Activated T-cell treated with anti-CD3 and anti-CD28 coated beads, Interleukin-2, amount 50 U/mL, for 72 hours (primary cell): ENCODE data around the gene OR10H1. TPM values are rescaled to one million over a fixed set of nuclear protein-coding genes. Genes with fewer than 3 reads are reported as not detected.
"Not testable (repeated sequence)": the region's sequence is repeated elsewhere in the genome, so short reads cannot be mapped to it uniquely, and the experiment has no call there.

ENCODE experiments used
- ATAC-seq, 2 donors: fragments of 150-1000 bp; cut with Tn5 transposase; replicated peaks in 1 of 2; 2 replicates each; pipeline ENCODE4 v1.10.0; 2021; ENCODE audit warnings: moderate library complexity in 2 of 2, mild to moderate bottlenecking in 1 of 2
- DNase-seq, 2 donors: peaks; one replicate each; pipeline ENCODE4 v3.0.0; 2021 to 2022; ENCODE audit warnings: mixed read lengths in 1 of 2
- H3K27ac Mint-ChIP-seq: one replicate; pipeline ENCODE4 v1.8.0; 2022; ENCODE audit warnings: mild to moderate bottlenecking, moderate library complexity, mixed read lengths
- H3K27me3 Mint-ChIP-seq: one replicate; pipeline ENCODE4 v1.8.0; 2022; ENCODE audit warnings: low read depth, mixed read lengths
- H3K36me3 Mint-ChIP-seq, 2 donors: one replicate each; pipeline ENCODE4 v1.8.0; 2022; ENCODE audit warnings: mixed read lengths in 2 of 2, mild to moderate bottlenecking in 1 of 2; ENCODE audit not compliant: insufficient read depth in 2 of 2
- H3K4me1 Mint-ChIP-seq: one replicate; pipeline ENCODE4 v1.8.0; 2022; ENCODE audit warnings: low read depth, mixed read lengths
- H3K4me3 Mint-ChIP-seq, 2 donors: one replicate each; pipeline ENCODE4 v1.8.0; 2022; ENCODE audit warnings: mild to moderate bottlenecking in 2 of 2, mixed read lengths in 2 of 2, moderate library complexity in 2 of 2
- H3K9me3 Mint-ChIP-seq, 2 donors: one replicate each; pipeline ENCODE4 v1.8.0; 2022; ENCODE audit warnings: mixed read lengths in 2 of 2
- total RNA-seq, 2 donors: library from RNA; stranded (reverse); gene quantifications; one replicate each; pipeline ENCODE4 v1.2.3, GENCODE V29; 2022

OR10H1 gene
- total RNA-seq, result under 1 TPM in 1 of 2 donors, not detected in 1; 0.07 TPM

DNA sequence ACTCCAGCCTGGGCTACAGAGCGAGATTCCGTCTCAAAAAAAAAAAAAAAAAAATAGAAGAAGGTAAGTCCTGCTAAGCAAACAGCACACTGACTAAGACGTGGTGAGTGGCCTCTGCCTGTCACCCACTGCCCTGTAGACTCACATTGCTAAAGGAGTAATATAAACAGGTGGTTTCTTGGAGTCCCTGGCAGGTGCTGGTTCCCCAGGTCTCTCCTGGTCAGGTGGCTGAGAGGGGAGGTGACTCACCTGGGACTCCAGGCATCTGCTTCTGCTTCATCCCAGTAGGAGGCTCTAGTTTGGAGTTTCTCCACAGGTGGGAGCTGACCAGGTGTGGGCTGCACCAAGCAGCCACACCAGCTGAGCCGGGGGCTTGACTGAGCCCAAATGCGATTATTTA lies at the start of gene OR10H1:
Gene OR10H1 (minus strand): TSS at position 359 of the 400 bp plus-strand sequence. CDS start 7,627 bp downstream, outside the sequence.
- Mint-ChIP-seq H3K36me3 (no peaks in the 10 kb centered on the region), H3K4me1 (peaks cover 9% of the 10 kb centered on the region), H3K9me3 (no peaks in the 10 kb centered on the region), H3K4me3 (no peak within 1 kb of the TSS), H3K27ac (no peak within 1 kb of the TSS), H3K27me3 (peaks cover 23% of the 10 kb centered on the region)
- DNase-seq, result no peak
- no peak for ATAC-seq

DNA sequence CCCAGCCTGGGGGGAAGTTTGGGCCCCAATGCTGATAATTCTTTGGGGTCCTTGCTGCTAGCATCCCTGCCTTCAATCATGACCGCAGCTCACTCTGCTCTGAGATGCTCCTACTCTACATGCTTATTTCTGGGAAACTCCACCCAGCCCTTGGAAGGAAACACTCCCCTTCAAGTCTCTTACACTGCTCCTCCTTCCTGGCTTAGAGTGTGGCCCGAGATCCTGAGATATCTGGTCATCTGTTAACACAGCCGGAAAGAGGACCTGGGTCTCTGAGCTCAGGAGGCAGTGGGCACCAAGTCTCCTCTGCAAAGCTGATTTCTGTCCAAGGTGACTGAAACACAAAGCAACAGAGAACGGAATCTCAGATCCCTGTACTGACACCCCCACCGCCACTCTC lies 49.4 kb upstream of the OR10H1 start:
- Mint-ChIP-seq H3K36me3 (no peaks in the 10 kb centered on the region), H3K4me1 (peaks cover 6% of the 10 kb centered on the region), H3K9me3 (no peaks in the 10 kb centered on the region), H3K4me3 (no peak overlapping the region), H3K27ac (no peak overlapping the region), H3K27me3 (no peaks in the 10 kb centered on the region)
- ATAC-seq, result no peak
- no peak for DNase-seq

- ATAC-seq (no peak), DNase-seq (no peak)
- no peak overlapping the region for H3K4me3 Mint-ChIP-seq
- no peaks in the 10 kb centered on the region for H3K4me1 Mint-ChIP-seq
- H3K9me3 Mint-ChIP-seq, result no peaks in the 10 kb centered on the region
- no peak overlapping the region for H3K27ac Mint-ChIP-seq
- no peaks in the 10 kb centered on the region for H3K27me3 Mint-ChIP-seq
- no peaks in the 10 kb centered on the region for H3K36me3 Mint-ChIP-seq
Measured at GRCh38 chr19:15863272-15863671, 47.8 kb upstream of the OR10H1 start.

DNA sequence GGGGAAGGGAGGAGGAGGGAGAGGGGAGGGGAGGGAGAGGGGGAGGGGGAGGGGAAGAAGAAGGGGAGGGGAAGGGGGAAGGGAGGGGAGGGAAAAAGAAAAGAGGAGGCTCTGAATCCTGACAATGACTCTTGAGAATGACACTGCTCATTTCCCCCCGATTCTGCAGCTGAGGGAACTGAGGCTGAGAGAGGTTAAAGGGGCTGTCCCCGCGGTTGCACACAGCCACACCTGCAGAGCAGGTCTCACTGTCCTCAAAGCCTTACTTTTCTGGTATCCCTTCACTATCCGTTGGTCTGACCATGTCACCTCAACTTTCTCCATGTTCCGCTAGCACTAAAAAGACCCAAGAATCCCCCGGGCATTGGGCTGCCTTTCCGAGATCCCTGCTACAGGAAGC lies 47.0 kb upstream of the OR10H1 start:
- Mint-ChIP-seq H3K27ac (no peak overlapping the region), H3K9me3 (no peaks in the 10 kb centered on the region), H3K4me1 (no peaks in the 10 kb centered on the region), H3K27me3 (no peaks in the 10 kb centered on the region), H3K36me3 (no peaks in the 10 kb centered on the region), H3K4me3 (no peak overlapping the region)
- no peak for ATAC-seq
- DNase-seq, result no peak

DNA sequence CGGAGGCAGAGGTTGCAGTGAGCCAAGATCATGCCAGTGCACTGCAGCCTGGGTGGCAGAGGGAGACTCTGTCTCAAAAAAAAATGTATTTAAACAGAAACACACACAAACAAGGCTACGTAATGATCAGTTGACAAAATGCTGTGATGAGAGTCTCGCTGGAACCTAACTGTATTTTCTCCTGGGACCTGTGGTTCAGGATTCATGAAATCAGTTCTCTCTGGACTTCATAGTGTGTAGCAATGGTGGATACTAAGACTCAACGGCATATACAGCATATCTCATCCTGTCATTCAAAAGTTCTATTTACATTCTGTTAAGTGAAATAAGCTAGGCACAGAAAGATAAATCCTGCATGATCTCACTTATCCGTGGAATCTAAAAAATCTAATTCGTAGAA lies 45.1 kb upstream of the OR10H1 start:
- no peaks in the 10 kb centered on the region for H3K9me3 Mint-ChIP-seq
- DNase-seq, result no peak
- H3K4me1 Mint-ChIP-seq, result no peaks in the 10 kb centered on the region
- no peak overlapping the region for H3K27ac Mint-ChIP-seq
- H3K4me3 Mint-ChIP-seq, result no peak overlapping the region
- no peak for ATAC-seq
- H3K27me3 Mint-ChIP-seq, result no peaks in the 10 kb centered on the region
- no peaks in the 10 kb centered on the region for H3K36me3 Mint-ChIP-seq

DNA sequence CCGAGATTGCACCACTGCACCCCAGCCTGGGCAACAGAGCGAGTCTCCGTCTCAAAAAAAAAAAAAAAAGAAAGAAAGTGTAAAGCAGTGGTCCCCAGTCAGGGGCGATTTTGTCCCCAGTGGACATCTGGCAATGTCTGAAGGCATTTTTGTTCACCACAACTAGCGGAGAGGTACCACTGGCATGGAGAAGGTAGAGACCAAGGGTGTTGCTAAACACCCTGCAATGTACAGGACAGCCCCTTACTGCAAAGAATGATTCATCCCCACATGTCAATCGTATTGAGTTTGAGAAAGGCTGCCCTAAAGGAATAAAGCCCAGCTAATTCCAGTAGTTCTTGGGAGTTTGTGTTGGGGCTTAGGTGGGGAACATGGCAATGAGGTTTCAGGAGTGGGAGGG lies 43.7 kb upstream of the OR10H1 start:
- H3K36me3 Mint-ChIP-seq, result no peaks in the 10 kb centered on the region
- no peak overlapping the region for H3K27ac Mint-ChIP-seq
- no peak for ATAC-seq
- no peaks in the 10 kb centered on the region for H3K27me3 Mint-ChIP-seq
- no peaks in the 10 kb centered on the region for H3K9me3 Mint-ChIP-seq
- no peak overlapping the region for H3K4me3 Mint-ChIP-seq
- H3K4me1 Mint-ChIP-seq, result no peaks in the 10 kb centered on the region
- no peak for DNase-seq

DNA sequence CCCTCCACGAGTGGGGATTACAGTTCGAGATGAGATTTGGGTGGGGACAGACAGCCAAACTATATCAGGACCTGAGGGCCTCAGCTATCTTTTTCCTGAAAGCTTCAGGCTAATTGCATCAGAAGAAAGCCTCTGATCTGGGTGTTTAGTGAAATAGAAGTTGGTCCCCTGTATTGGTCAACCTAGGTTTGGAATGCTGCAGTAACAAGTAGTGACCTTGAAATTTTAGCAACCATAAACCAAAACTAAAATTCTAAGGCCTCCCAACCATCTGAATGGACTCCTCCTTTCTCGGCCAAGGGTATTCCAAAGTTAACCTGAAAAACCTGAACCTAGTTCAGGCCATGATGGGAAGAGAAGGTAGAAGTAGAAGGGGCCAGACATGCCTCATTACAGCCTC lies 34.9 kb upstream of the OR10H1 start:
- H3K27ac Mint-ChIP-seq, result no peak overlapping the region
- H3K27me3 Mint-ChIP-seq, result no peaks in the 10 kb centered on the region
- DNase-seq, result no peak
- H3K9me3 Mint-ChIP-seq, result no peaks in the 10 kb centered on the region
- H3K4me3 Mint-ChIP-seq, result no peak overlapping the region
- ATAC-seq, result no peak
- no peaks in the 10 kb centered on the region for H3K36me3 Mint-ChIP-seq
- H3K4me1 Mint-ChIP-seq, result peaks cover under 1% of the 10 kb centered on the region

DNA sequence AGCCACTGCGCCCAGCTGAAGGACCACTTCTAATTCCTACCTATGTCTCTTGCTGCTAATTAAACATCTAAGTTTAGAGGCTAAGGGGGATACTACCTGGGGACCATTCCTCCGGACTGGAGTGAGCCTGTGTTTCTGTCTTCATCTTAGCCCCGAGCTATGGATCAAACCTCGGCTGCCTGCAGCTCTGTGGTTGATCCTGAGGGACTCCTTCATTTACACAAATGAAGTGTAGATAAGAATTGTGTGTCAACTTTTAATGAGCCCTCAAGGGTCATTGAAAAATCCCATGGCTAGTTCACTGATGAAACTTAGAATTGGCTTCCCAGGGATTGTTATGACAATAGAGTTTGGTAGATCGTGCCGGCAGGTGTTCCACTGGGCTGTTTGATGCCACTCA lies 31.5 kb upstream of the OR10H1 start:
- H3K9me3 Mint-ChIP-seq, result no peaks in the 10 kb centered on the region
- no peak for DNase-seq
- no peaks in the 10 kb centered on the region for H3K27me3 Mint-ChIP-seq
- no peak overlapping the region for H3K27ac Mint-ChIP-seq
- no peak overlapping the region for H3K4me3 Mint-ChIP-seq
- peaks cover 22% of the 10 kb centered on the region for H3K4me1 Mint-ChIP-seq
- no peaks in the 10 kb centered on the region for H3K36me3 Mint-ChIP-seq
- ATAC-seq, result no peak

- not testable (repeated sequence) for H3K4me3 Mint-ChIP-seq, H3K27ac Mint-ChIP-seq, H3K36me3 Mint-ChIP-seq, H3K9me3 Mint-ChIP-seq, ATAC-seq, H3K27me3 Mint-ChIP-seq, DNase-seq
- H3K4me1 Mint-ChIP-seq, result peaks cover 27% of the 10 kb centered on the region
Measured at GRCh38 chr19:15843894-15844222, 28.4 kb upstream of the OR10H1 start.

DNA sequence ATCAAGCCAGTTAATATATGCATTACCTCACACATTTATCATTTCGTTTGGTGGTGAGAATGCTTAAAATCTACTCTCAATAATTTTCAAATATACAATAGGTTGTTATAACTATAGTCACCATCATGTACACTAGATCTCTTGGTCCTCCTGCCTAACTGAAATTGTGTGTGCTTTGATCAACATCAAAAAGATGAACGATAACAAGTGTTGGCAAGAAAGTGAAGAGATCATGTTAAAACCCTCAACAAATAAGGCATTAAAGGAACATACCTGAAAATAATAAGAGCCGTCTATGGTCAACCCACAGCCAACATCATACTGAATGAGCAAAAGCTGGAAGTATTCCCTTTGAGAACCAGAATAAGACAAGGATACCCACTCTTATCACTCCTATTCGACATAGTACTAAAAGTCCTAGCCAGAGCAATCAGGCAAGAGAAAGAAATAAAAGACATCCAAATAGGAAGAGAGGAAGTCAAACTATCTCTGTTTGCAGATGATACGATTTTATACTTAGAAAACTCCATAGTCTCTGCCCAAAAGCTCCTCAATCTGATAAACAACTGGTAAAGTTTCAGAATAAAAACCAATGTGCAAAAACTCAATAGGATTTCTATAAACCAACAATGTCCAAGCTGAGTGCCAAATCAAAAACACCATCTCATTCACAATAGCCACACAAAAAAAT lies 27.9 kb upstream of the OR10H1 start:
- Mint-ChIP-seq H3K4me3 (peak overlapping the region in 1 of 2 donors; percentile 34), H3K4me1 (peaks cover 27% of the 10 kb centered on the region), H3K36me3 (no peaks in the 10 kb centered on the region), H3K27ac (no peak overlapping the region), H3K27me3 (no peaks in the 10 kb centered on the region), H3K9me3 (no peaks in the 10 kb centered on the region)
- DNase-seq, result no peak
- ATAC-seq, result no peak

- DNase-seq, result peak; percentile 18 to 42
- H3K36me3 Mint-ChIP-seq, result no peaks in the 10 kb centered on the region
- H3K27me3 Mint-ChIP-seq, result no peaks in the 10 kb centered on the region
- H3K4me3 Mint-ChIP-seq, result no peak overlapping the region
- H3K9me3 Mint-ChIP-seq, result no peaks in the 10 kb centered on the region
- H3K4me1 Mint-ChIP-seq, result peaks cover 34% of the 10 kb centered on the region
- no peak for ATAC-seq
- no peak overlapping the region for H3K27ac Mint-ChIP-seq
Measured at GRCh38 chr19:15841875-15842569, 26.6 kb upstream of the OR10H1 start.

- no peaks in the 10 kb centered on the region for H3K27me3 Mint-ChIP-seq
- no peak overlapping the region for H3K27ac Mint-ChIP-seq
- H3K4me1 Mint-ChIP-seq, result peaks cover 39% of the 10 kb centered on the region
- no peaks in the 10 kb centered on the region for H3K9me3 Mint-ChIP-seq
- no peak for DNase-seq
- peaks cover 1 to 2% of the 10 kb centered on the region in 2 donors for H3K36me3 Mint-ChIP-seq
- no peak for ATAC-seq
- no peak overlapping the region for H3K4me3 Mint-ChIP-seq
Measured at GRCh38 chr19:15840833-15841232, 25.4 kb upstream of the OR10H1 start.

DNA sequence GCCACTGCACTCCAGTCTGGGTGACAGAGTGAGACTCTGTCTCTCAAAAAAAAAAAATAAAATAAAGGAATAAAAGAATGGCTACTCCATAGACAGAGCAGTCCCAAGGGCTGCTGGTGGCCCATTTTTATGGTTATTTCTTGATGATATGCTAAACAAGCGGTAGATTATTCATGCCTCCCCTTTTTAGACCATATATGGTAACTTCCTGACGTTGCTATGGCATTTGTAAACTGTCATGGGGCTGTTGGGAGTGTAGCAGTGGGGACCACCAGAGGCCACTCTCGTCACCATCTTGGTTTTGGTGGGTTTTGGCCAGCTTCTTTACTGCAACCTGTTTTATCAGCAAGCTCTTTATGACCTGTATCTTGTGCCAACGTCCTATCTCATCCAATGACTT lies 24.4 kb upstream of the OR10H1 start:
- H3K27ac Mint-ChIP-seq, H3K27me3 Mint-ChIP-seq, DNase-seq, H3K9me3 Mint-ChIP-seq, ATAC-seq, H3K36me3 Mint-ChIP-seq, H3K4me3 Mint-ChIP-seq: not testable (repeated sequence)
- H3K4me1 Mint-ChIP-seq, result peaks cover 38% of the 10 kb centered on the region

- H3K4me3 Mint-ChIP-seq, result peak overlapping the region in 1 of 2 donors; percentile 36
- ATAC-seq (no peak), DNase-seq (no peak)
- H3K27me3 Mint-ChIP-seq, result no peaks in the 10 kb centered on the region
- no peaks in the 10 kb centered on the region for H3K9me3 Mint-ChIP-seq
- H3K4me1 Mint-ChIP-seq, result peaks cover 25% of the 10 kb centered on the region
- peaks cover 1 to 3% of the 10 kb centered on the region in 2 donors for H3K36me3 Mint-ChIP-seq
- no peak overlapping the region for H3K27ac Mint-ChIP-seq
Measured at GRCh38 chr19:15838351-15838750, 22.9 kb upstream of the OR10H1 start.
